K562 (cell line): ENCODE data around the gene PPP3CA. TPM values are rescaled to one million over a fixed set of nuclear protein-coding genes. Genes with fewer than 3 reads are reported as not detected.

Experiments used
- E2F3 ChIP-seq: fragments of 250-450 bp; sonication (Bioruptor Pico); IDR thresholded peaks from 2 replicates; pipeline ENCODE4 v1.4.0; 2020; ENCODE audit warnings: mild to moderate bottlenecking
- EGR1 ChIP-seq: fragments of 450-650 bp; conservative IDR thresholded peaks from 2 replicates; pipeline ENCODE4 v1.6.1; 2017; ENCODE audit warnings: mild to moderate bottlenecking
- ERF ChIP-seq: fragments of 450-650 bp; formaldehyde crosslinking; IDR thresholded peaks from 2 replicates; pipeline ENCODE4 v1.4.0; 2020; ENCODE audit warnings: mild to moderate bottlenecking, mixed read lengths
- ETV1 ChIP-seq: fragments of 450-650 bp; conservative IDR thresholded peaks from 2 replicates; pipeline ENCODE4 v1.6.1; 2016; ENCODE audit warnings: missing genetic modification characterization, control low read depth, low read depth, missing compliant biosample characterization
- HNRNPLL ChIP-seq: fragments of 200-400 bp; formaldehyde crosslinking; IDR thresholded peaks from 2 replicates; pipeline ENCODE4 v1.6.1; 2017; ENCODE audit warnings: low read length, low read depth, mild to moderate bottlenecking; ENCODE audit not compliant: poor library complexity, severe bottlenecking
- KDM5B ChIP-seq: fragments of 200-600 bp; sonication (generic); IDR thresholded peaks from 2 replicates; pipeline ENCODE4 v1.6.1; 2012; ENCODE audit warnings: low read depth, mild to moderate bottlenecking, moderate library complexity, low read length, control low read depth, inconsistent platforms; ENCODE audit not compliant: insufficient replicate concordance
- MAX ChIP-seq: sonication (generic); formaldehyde crosslinking; IDR thresholded peaks from 2 replicates; pipeline ENCODE4 v1.9.0; 2022; ENCODE audit warnings: mild to moderate bottlenecking, missing genetic modification reagents
- MYNN ChIP-seq, 2 experiments: sonication (generic); formaldehyde crosslinking in 1 of 2; IDR thresholded peaks; 2 replicates each; pipeline versions ENCODE4 v1.5.0 to v1.6.1; 2016 to 2020; ENCODE audit warnings: antibody characterized with exemption in 1 of 2, missing genetic modification reagents in 1 of 2
- NFIC ChIP-seq: fragments of 450-650 bp; IDR thresholded peaks from 2 replicates; pipeline ENCODE4 v1.6.1; 2017; ENCODE audit warnings: mild to moderate bottlenecking, inconsistent platforms
- OTX1 ChIP-seq: fragments of 450-650 bp; formaldehyde crosslinking; IDR thresholded peaks from 2 replicates; pipeline ENCODE4 v1.4.0; 2022; ENCODE audit warnings: mild to moderate bottlenecking
- SAP30 ChIP-seq: fragments of 200-600 bp; sonication (generic); IDR thresholded peaks from 2 replicates; pipeline ENCODE4 v1.6.1; 2012; ENCODE audit warnings: borderline replicate concordance, low read depth, mild to moderate bottlenecking, moderate library complexity, low read length, control low read depth, inconsistent platforms; ENCODE audit not compliant: insufficient read depth, poor library complexity, severe bottlenecking
- SP2 ChIP-seq: IDR thresholded peaks from 2 replicates; pipeline ENCODE4 v1.6.1; 2011; ENCODE audit warnings: mild to moderate bottlenecking, low read depth, low read length, moderate library complexity; ENCODE audit not compliant: poor library complexity, severe bottlenecking; ENCODE audit errors: extremely low read depth
- SRF ChIP-seq, 2 experiments: fragments of 250-450, 450-650 bp in 1 of 2; sonication (Bioruptor Pico) in 1 of 2; sonication (generic) in 1 of 2; formaldehyde crosslinking; IDR thresholded peaks; 2 replicates each; pipeline versions ENCODE4 v1.5.0 to v1.5.1; 2020 to 2022; ENCODE audit warnings: mild to moderate bottlenecking in 1 of 2, missing genetic modification reagents in 1 of 2
- ZNF263 ChIP-seq: sonication (generic); formaldehyde crosslinking; IDR thresholded peaks from 2 replicates; pipeline ENCODE4 v1.8.0; 2022; ENCODE audit warnings: mild to moderate bottlenecking, missing genetic modification reagents, borderline replicate concordance
- polyA plus RNA-seq, 8 experiments: library from polyadenylated mRNA; depleted of rRNA in 4 of 8; stranded (reverse) in 5 of 8; unstranded in 3 of 8; fragments of >200 nt; fragmentation: Nextera tagmentation in 2 of 8; fragmentation: Illumina TruSeq in 1 of 8; extraction: Ambion mirVana in 2 of 8; extraction: Trizol in 1 of 8; gene quantifications; 2 replicates each; pipeline versions ENCODE4 v1.2.1 to v1.2.3, GENCODE V29; 2011 to 2014; ENCODE audit warnings: inconsistent platforms in 1 of 8, missing spikeins in 1 of 8
- total RNA-seq, 7 experiments: library from RNA; depleted of rRNA in 6 of 7; stranded (reverse); fragments of >200 nt in 6 of 7; fragmentation: Illumina TruSeq in 2 of 7; extraction: Trizol in 2 of 7; gene quantifications; 2 replicates each; pipeline versions ENCODE4 v1.2.1 to v1.2.3, GENCODE V29; 2011 to 2021; ENCODE audit warnings: low replicate concordance in 1 of 7

Gene PPP3CA
- total and polyA plus RNA-seq, 9 of the 15 experiments (the other 6 are each of a cell fraction or from before 2014, with no cell fraction given): 0.94 to 3.2 (median 1.6) TPM

DNA sequence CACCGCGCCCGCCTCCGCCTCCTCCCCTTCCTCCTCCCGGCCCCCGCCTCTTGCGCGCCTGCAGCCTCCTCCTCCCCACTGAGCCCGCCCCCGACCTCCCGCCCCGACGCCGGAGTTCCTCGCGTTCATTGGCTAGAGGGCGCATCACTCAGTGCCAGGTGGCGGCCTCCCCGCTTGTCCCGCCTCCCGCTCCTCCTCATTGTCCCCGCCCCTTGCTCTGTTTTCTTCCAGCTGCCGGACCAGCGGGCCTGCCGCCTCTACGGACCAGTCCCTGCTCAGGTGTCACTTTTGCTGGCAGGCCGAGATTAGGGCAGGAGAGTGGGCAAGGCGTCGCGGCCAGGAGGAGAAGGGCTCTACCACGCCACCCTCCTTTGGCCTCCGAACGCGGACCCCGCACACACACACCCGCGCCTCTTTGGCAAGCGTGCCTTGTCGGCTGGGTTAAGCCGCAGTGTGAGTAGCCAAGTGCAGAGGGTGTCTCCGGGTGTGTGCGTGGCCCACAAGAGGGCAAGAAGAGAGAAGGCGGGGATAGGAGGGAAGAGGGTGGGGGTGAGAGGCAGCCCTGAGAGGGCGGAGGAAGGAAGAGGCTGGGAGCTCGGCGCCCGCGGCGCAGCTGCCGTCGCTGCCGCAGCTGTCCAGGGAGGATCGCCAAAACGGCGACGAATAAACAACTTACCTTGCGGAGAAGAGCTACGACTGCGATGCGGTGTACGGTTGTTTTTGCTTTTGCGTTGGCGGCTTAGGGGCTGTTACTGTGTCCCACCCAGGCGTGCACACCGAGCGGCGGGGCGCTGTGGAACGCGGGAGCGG, 436 bp upstream of the PPP3CA start (continued):
- TF ChIP-seq SAP30: peak; percentile 75
- TF ChIP-seq MYNN (IDR thresholded peaks at IDR 0.05): 0 out of 2 replicates have a peak, but pooled peaks have one; percentile 8
- no peak for TF ChIP-seq MYNN (CRISPR knock-in tag; IDR thresholded peaks at IDR 0.05)
- no peak for TF ChIP-seq OTX1 (CRISPR knock-in tag)
- TF ChIP-seq MAX (CRISPR knock-in tag): peak; percentile 74
- peak; percentile 63 for TF ChIP-seq SP2
- 0 out of 2 replicates have a peak, but pooled peaks have one; percentile 17 for TF ChIP-seq ERF (CRISPR knock-in tag)
- TF ChIP-seq E2F3 (CRISPR knock-in tag): peak; percentile 50; the same call in 1 of the 2 replicates
- peak; percentile 94 for TF ChIP-seq HNRNPLL
- TF ChIP-seq ETV1 (tag): no peak
- peak; percentile 85 for TF ChIP-seq EGR1
- peak in 1 of 2 experiments; percentile 90; a peak in 1 of 4 replicates for TF ChIP-seq SRF (CRISPR knock-in tag; IDR thresholded peaks at IDR 0.05)
- TF ChIP-seq ZNF263 (CRISPR knock-in tag): peak; percentile 97
- TF ChIP-seq NFIC: peak; percentile 38
- TF ChIP-seq KDM5B: peak; percentile 8
